ENCODE measurements around the gene GLT8D2. TPM values are rescaled to one million over a fixed set of nuclear protein-coding genes. Genes with fewer than 3 reads are reported as not detected.
A peak's percentile ranks its signal among the peaks of the same experiment; 100 is the strongest.

The GLT8D2 gene
- total and polyA plus RNA-seq, 7 donors = 0.71 to 5.2 (median 1.5) TPM

GRCh38 chr12:103955811-103956508, 94.0 kb downstream of the GLT8D2 start:
- ATAC-seq (peak in 1 of 4 donors; percentile 6), DNase-seq (no peak)
- Histone ChIP-seq H3K4me1 (peaks cover 20% of the 10 kb centered on the region), H3K36me3 (ENCODE audit: insufficient read depth in 1 of 2, low read depth in 1 of 2) (peaks cover 6 to 39% of the 10 kb centered on the region in 2 donors), H3K27me3 (ENCODE audit: insufficient read depth in 3 of 3, low read length in 2 of 3) (no peaks in the 10 kb centered on the region), H3K4me3 (peak overlapping the region; percentile 99), H3K9me3 (no peaks in the 10 kb centered on the region), H3K27ac (peak overlapping the region; percentile 91)
- intact Hi-C loops (cut with DNase I) = loop anchor here in 1 of 2 donors (1.0 to 10.0 kb wide), 3 partner anchors 9 to 349 kb away; partner anchors contain the start of genes EID3, HSP90B1 and TDG
- TF ChIP-seq CTCF (IDR thresholded peaks at IDR 0.05) = no peak
- WGBS, 3 donors = 21 to 29% (median 26%) methylated on average over 7 of the region's 7 CpGs

DNA sequence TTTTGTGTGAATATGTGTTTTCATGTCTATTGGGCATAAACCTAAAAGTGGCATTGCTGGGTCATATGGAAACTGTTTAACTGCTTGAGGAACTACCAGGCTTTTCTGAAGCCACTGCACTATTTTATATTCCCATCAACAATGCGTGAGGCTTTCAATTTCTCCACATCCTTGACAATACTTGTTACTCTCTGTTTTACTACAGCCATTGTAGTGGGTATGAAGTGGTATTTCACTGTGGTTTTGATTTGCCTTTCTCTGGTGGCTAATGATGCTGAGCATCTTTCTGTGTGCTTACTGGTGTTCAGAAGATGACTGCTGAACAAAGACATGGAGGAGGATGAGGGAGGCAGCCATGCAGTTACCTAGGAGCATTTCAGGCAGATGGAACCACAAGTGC, 97.5 kb downstream of the GLT8D2 start:
- H3K9me3 ChIP-seq = no peaks in the 10 kb centered on the region
- intact Hi-C loops (cut with DNase I) = loop anchor here in 1 of 2 donors (10.0 kb wide), 1 partner anchor 352 kb away; the partner anchor contains the start of gene EID3
- TF ChIP-seq CTCF (IDR thresholded peaks at IDR 0.05) = no peak
- WGBS, 3 donors = 33 to 40% (median 39%) methylated on average over 1 of the region's 1 CpG
- H3K36me3 ChIP-seq (ENCODE audit: insufficient read depth in 1 of 2, low read depth in 1 of 2) = peaks cover 13 to 74% of the 10 kb centered on the region in 2 donors
- no peak overlapping the region for H3K4me3 ChIP-seq
- peaks cover 17% of the 10 kb centered on the region for H3K4me1 ChIP-seq
- no peak for DNase-seq
- no peak for ATAC-seq
- H3K27me3 ChIP-seq (ENCODE audit: insufficient read depth in 3 of 3, low read length in 2 of 3) = no peaks in the 10 kb centered on the region
- no peak overlapping the region for H3K27ac ChIP-seq

- H3K36me3 ChIP-seq (ENCODE audit: insufficient read depth in 1 of 2, low read depth in 1 of 2) = peaks cover 21 to 100% of the 10 kb centered on the region in 2 donors
- intact Hi-C loops (cut with DNase I) = loop anchor here (5.0 to 10.0 kb wide), 3 partner anchors 33 to 1186 kb away; no protein-coding TSS in a partner anchor
- no peak overlapping the region for H3K27ac ChIP-seq
- no peaks in the 10 kb centered on the region for H3K27me3 ChIP-seq (ENCODE audit: insufficient read depth in 3 of 3, low read length in 2 of 3)
- no peaks in the 10 kb centered on the region for H3K9me3 ChIP-seq
- ATAC-seq (no peak), DNase-seq (no peak)
- H3K4me3 ChIP-seq = no peak overlapping the region
- TF ChIP-seq CTCF (IDR thresholded peaks at IDR 0.05) = no peak
- 61 to 75% (median 65%) methylated on average over 13 of the region's 13 CpGs for WGBS, 3 donors
- H3K4me1 ChIP-seq = no peaks in the 10 kb centered on the region
These were observed 101.1 kb downstream of the GLT8D2 start for GRCh38 chr12:103948746-103949406.

DNA sequence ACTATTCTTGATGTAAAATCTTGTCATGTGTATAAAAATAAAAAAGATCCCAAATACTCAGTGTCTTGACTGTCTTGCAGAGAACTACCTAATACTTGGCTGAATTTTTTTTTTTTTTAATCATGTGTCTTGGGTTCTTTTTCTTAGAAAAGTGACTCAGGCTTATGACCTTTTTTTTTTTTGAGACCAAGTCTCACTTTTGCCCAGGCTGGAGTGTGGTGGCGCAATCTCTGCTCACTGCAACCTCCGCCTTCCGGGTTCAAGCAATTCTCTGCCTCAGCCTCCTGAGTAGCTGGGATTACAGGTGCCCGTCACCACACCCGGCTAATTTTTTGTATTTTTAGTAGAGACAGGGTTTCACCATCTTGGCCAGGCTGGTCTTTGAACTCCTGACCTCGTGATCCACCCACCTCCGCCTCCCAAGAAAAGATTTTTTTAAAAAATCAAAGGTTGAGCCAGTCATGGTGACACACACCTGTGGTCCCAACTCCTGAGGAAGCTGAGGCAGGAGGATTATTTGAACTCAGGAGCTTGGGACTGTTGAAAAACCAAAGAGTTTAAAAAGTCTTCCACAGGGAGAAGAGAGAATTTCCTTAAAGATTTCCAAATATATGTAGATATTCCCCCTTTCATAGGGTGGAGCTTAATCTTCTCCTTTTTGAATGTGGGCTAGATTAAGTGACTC, 102.0 kb downstream of the GLT8D2 start:
- ATAC-seq = no peak
- H3K27ac ChIP-seq = no peak overlapping the region
- no peak for DNase-seq
- H3K27me3 ChIP-seq (ENCODE audit: insufficient read depth in 3 of 3, low read length in 2 of 3) = no peaks in the 10 kb centered on the region
- intact Hi-C loops (cut with DNase I) = loop anchor here (5.0 to 10.0 kb wide), 3 partner anchors 34 to 1187 kb away; no protein-coding TSS in a partner anchor
- no peak overlapping the region for H3K4me3 ChIP-seq
- WGBS, 3 donors = 90 to 95% (median 95%) methylated on average over 7 of the region's 7 CpGs
- no peaks in the 10 kb centered on the region for H3K4me1 ChIP-seq
- H3K9me3 ChIP-seq = no peaks in the 10 kb centered on the region
- peaks cover 22 to 100% of the 10 kb centered on the region in 2 donors for H3K36me3 ChIP-seq (ENCODE audit: insufficient read depth in 1 of 2, low read depth in 1 of 2)
- no peak for TF ChIP-seq CTCF (IDR thresholded peaks at IDR 0.05)
